HG03095 (cell line): ENCODE measurements around the gene SCEL.
"Not testable (repeated sequence)": the region's sequence is repeated elsewhere in the genome, so short reads cannot be mapped to it uniquely, and the experiment has no call there.

ENCODE experiments used
- ATAC-seq: cut with Tn5 transposase; IDR thresholded peaks from one replicate; pipeline ENCODE4 v1.9.1; 2021; ENCODE audit warnings: moderate library complexity; ENCODE audit not compliant: unreplicated experiment

The SCEL gene, protein sequence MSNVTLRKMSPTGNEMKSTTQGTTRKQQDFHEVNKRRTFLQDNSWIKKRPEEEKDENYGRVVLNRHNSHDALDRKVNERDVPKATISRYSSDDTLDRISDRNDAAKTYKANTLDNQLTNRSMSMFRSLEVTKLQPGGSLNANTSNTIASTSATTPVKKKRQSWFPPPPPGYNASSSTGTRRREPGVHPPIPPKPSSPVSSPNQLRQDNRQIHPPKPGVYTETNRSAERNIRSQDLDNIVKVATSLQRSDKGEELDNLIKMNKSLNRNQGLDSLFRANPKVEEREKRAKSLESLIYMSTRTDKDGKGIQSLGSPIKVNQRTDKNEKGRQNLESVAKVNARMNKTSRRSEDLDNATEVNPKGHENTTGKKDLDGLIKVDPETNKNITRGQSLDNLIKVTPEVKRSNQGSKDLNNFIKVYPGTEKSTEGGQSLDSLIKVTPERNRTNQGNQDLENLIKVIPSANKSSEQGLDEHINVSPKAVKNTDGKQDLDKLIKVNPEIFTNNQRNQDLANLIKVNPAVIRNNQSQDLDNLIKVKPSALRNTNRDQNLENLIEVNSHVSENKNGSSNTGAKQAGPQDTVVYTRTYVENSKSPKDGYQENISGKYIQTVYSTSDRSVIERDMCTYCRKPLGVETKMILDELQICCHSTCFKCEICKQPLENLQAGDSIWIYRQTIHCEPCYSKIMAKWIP

DNA sequence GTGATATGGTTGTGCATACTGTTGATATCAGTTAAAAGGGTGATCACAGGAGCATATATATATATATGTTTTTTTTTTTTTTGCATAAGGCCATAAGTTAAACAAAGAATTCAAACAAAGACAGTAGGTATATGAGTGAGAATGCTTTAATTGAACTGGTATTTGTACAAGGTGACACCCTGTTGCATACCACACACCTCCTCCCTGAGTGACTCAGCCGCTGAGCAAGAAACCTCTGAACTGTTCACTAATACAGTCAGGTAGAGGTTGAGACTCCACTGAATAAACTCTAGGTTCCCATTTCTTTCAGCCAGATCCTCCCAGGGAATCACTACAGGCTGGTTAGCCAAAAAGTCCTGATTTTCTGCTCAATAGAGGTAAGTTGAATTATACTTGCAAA, at the start of gene SCEL:
TSS of gene SCEL (plus strand) at position 259 of the 400 bp plus-strand sequence. CDS start 20,170 bp downstream, outside the sequence.
- no peak for ATAC-seq

- ATAC-seq, result no peak
Observed at GRCh38 chr13:77489566-77490337, 45.8 kb upstream of the SCEL start.

DNA sequence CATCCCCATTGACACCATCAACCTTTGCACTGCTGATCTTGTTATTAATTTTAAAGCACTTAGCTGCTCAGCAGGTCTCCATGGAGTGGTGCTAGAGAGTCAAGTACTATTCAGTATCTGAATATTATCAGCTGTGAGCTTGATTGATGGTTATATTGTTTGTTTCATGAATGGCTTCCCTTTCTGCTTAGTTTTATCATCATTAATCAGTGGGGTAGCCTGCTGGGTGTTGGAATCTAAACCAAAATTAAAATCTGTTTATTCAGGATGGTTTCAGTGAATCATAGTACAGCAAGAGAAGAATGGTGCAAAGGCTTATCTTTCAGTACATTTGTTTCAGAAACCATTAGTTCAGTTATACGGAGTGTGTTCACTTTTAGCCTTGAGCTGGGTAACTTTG, 42.5 kb upstream of the SCEL start:
- no peak for ATAC-seq

DNA sequence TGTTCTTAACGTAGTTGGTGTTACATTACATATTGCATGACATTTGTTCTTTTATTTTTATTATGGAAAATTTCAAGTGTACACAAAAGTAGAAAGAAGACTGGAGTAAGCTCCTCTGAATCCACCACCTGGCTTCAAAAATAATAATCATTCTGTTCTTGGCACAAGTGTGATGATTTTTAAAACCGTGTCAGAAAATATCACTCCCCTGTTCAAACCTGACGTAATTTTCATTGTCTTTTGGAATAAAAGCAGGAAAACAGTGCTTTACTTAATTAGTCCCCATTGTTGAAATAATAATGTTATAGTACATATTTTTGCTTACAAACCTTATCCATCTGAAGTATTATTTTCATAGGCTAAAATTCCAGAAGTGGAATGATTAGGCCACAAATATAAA, 41.3 kb upstream of the SCEL start:
- no peak for ATAC-seq

DNA sequence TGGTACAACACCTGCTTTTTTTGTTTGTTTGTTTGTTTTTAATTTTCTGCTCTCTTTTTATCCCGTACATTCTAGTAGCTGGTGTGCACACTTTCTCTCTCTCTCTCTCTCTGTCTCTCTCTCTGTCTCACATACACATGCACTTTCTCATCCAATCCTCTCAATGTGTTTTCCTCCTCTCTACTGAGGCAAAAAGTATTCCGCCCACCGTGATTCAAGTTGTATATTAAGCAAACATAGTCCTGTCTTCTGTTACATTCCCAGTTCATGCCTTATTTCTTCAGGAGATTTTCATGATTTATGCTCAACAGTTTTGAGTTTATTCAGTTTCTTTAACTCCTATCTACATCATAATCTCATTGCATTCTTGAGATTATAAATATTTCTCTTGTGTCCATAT, 38.2 kb upstream of the SCEL start:
- ATAC-seq, result no peak

- no peak for ATAC-seq
Observed at GRCh38 chr13:77497835-77498234, 37.7 kb upstream of the SCEL start.

DNA sequence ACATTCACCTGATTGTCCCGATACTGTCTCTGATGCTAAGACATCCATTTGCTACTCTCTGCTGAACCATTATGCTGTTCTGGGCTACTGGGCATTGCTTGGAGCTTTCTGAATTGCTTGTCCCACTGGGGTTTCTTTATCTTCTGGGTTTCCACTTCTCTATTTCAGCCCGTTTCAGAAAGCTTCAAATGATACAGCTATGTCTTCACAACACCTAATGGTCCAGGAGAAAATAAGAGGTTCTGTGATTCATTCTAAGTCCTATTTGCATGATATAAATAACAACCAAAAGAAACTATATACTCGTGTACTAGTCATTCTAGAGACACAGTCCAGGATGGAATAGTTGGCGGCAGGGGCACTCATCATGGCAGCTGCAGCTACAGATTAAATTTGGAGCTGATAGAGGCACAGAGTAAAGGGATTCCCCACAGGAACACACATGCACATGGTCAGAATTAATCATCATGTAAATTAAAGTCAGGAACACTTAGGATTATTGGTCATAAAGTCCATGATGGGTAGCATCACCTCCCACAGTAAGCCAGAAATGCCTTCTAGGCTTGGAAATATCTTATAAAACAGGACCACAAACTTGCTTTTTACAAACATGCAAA, 33.3 kb upstream of the SCEL start:
- peak; percentile 90 for ATAC-seq

DNA sequence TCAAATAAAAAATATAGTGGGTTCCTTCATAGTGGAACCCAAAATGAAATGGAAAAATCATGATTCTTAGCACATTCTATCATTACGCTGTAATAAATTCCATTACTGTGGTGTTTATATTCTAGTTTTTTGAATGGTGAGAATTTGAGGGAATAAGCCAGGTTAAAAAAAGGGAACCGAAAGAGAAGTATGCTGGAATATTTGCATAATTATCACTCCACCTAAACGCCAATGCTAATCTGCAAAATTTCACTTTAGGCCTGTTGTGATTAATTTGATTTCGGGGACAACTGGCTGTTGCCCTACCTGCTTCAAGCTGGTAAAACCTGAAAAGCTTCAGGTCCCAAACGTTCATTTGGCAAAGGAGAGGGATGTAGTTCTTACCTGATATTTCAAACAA, 32.1 kb upstream of the SCEL start:
- ATAC-seq, result no peak

GRCh38 chr13:77506874-77507273, 28.6 kb upstream of the SCEL start:
- ATAC-seq, result no peak

DNA sequence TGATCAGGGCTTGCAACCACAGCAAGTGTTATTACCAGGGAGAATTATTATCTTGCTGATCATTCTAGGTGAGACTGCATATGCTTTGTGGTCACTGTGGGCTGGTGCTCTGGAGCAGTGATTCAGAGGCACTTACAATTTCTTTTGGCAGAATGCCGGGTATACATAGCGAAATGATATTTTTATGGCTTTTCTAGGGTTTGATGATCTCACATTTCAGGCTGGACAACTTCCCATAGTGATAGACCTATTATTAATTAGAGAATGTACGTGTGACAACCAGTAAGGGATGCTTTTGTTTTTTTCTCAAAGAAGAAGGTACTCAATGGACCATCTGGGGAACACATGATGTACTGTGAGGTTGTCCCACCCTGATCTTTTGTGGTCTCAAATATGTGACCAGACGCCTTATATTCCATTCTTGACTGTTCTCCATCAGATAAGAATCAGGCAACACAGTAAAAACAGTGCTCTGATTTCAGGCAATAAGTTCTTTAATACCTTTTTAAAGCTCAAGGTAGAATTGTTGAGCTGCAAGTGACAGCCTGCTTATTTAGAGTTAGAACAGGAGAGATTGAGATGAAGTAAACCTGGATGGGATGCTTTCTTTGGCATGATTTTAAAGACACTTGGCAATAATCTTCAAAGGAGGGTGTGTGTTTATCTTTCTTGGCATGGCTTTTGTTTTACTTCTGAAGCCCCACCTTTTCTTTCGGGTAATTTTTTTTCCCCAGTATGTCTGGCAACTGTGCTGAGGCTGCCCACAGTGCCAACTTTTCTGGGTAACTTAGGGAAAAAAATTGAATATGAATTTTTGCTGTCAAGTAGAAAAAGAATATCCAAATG, 27.4 kb upstream of the SCEL start:
- ATAC-seq, result no peak

DNA sequence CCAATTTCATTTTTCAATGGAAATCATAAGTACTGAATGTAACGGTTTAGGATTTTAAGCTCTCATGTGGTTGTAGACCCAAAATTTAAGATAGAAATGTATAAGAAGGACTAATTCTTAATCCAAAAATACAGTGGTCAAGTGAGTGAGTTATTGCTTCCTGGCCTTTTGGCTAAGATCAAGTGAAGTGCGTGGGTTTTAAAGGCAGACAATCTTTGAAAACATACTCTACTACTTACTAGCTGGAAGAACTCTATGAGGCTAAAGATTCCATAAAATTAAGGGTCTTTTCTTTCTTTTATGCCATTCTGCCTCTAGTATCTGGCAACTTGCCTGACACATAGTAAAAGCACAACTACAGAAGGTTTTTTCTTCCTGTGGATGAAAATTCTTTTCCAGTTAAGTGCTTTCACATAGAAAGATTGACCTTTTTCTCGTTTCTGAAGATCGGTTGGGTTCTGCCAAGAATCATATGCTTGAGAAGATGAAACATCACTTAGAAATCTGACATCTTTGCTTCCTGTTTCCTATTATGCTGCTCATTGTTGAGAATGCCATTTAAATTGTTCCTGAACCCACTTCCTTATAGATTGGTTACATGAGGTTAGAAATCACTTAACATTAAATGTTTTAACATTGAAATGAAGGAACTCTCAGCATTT, 26.4 kb upstream of the SCEL start:
- no peak for ATAC-seq

DNA sequence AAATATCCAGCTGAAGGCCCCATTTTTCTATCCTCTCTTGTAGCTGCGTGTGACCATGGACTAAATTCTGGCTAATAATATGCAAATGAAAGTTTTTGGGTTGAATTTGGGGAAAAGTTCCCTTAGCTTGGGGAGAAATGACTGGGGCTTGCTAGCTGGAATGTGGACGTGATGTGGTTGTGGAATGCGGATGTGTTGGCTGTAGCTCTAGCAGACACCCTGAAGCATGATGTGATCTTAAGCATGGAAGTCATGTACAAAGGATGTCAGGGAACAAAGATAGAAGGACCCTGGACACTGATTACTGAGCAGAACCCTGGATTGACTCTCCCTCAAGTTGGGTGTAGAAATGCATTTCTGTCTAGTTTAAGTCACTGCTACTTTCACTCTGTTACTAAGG, 25.4 kb upstream of the SCEL start:
- no peak for ATAC-seq

DNA sequence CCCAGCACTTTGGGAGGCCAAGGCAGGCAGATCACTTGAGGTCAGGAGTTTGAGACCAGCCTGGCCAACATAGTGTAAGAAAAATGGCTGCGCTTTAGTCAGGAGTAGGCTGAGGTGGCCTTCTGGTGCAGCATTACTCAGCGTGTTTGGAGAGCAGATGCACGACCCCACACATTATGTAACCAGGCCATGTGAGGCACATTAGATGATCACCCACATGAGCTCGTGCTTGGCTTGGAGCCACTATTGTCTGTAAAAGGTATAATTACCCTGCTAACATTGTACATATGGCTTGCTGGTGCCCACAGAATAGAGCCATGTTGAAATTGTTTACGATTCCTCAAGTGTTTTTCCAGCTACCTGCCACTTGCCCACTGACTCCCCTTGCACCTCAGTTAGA, 24.0 kb upstream of the SCEL start:
- no peak for ATAC-seq

DNA sequence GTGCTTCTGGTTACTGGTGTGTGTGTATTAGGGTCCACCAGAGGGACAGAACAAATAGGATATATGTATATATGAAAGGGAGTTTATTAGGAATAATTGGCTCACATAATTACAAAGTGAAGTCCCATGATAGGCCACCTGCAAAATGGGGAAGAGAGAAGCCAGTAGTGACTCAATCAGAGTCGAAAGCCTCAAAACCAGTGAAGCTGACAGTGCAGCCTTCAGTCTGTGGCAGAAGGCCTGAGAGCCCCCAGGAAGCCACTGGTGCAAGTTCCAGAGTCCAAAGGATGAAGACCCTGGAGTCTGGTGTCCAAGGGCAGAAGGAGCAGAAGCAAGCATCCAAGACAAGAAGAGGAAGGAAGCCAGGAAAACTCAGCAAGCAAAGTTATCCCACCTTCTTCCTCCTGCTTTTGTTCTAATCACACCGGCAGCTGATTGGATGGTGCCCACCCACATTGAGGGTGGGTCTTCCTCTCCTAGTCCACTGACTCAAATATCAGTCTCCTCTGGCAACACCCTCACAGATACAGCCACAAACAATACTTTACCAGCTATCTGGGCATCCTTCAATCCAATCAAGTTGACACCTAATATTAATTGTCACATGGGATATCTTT, 21.7 kb upstream of the SCEL start:
- ATAC-seq, result peak; percentile 85

GRCh38 chr13:77514336-77514726, 21.2 kb upstream of the SCEL start:
- ATAC-seq, result peak; percentile 78

GRCh38 chr13:77515785-77516184, 19.7 kb upstream of the SCEL start:
- no peak for ATAC-seq

- peak; percentile 29 for ATAC-seq
Observed at GRCh38 chr13:77516342-77516789, 19.1 kb upstream of the SCEL start.

DNA sequence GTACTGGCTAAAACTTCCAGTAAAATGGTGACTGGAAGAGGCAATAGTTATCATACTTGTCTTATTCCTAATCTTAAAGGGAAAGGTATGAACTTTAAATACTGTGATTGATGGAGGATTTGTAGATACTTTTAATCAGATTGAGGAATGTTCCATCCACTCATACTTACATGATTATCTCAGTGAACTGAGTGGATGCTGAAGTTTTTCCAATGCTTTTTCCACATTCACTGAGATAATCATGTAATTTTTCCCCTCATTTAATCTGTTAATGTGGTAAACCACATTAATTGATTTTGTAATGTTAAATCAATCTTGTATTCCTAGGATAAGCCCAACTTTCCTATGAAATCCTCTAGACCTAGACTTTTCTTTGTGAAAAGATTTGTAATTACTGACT, 17.2 kb upstream of the SCEL start:
- no peak for ATAC-seq

- ATAC-seq, result not testable (repeated sequence)
Observed at GRCh38 chr13:77519396-77519795, 16.1 kb upstream of the SCEL start.
